ENCODE measurements around the gene PTPRT. TPM values are rescaled to one million over a fixed set of nuclear protein-coding genes. Genes with fewer than 3 reads are reported as not detected.

Gene PTPRT
- polyA plus RNA-seq, 3 donors: not detected

DNA sequence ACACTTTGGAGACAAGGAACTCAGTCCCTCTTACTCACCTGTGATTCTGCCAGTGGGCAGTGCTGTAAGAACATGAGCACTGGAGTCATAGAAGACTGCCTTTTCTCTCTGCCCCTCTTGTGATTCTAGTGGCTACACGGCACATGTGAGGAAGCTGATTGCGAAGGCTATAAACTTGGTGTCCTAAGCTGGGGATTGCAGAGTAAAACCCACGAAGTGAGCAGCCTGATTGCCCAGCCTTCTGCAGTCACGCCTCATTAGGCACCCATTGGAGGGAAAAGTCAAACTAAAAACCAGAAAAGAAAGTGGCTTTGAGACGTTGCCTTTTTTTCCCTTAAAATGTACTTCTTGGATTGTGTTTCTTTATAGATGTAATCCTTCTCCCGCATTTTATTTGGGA is 823.1 kb downstream of the PTPRT start:
- peaks cover 0 to 8% (median 1%) of the 10 kb centered on the region in 3 donors for H3K27me3 Mint-ChIP-seq (ENCODE audit: low read depth in 3 of 3)
- WGBS (ENCODE audit: insufficient coverage): 93% methylated on average over 4 of the region's 6 CpGs

GRCh38 chr20:42364446-42364845 is 825.3 kb downstream of the PTPRT start:
- Histone ChIP-seq H4K20me1 (ENCODE audit: insufficient read depth, low read length) (no peaks in the 10 kb centered on the region), H3K9me3 (replicated peaks in 1 of 2; ENCODE audit: control insufficient read depth in 1 of 2, insufficient read depth in 1 of 2, low read length in 2 of 2) (peaks cover 0 to 4% of the 10 kb centered on the region in 2 donors), H3K4me3 (replicated peaks in 1 of 3; ENCODE audit: low read depth in 2 of 3, low read length in 3 of 3) (no peak overlapping the region), H3K27me3 (ENCODE audit: control insufficient read depth in 2 of 2, insufficient read depth in 2 of 2, low read length in 2 of 2) (no peaks in the 10 kb centered on the region), H3K27ac (ENCODE audit: low read depth in 1 of 2, low read length in 2 of 2) (no peak overlapping the region), H3K36me3 (replicated peaks in 1 of 2; ENCODE audit: control insufficient read depth in 1 of 2, insufficient read depth in 2 of 2, low read length in 2 of 2) (no peaks in the 10 kb centered on the region), H3K79me2 (ENCODE audit: insufficient read depth, low read length) (no peaks in the 10 kb centered on the region), H3K4me1 (ENCODE audit: control insufficient read depth in 1 of 2, insufficient read depth in 2 of 2, low read length in 2 of 2) (no peaks in the 10 kb centered on the region), H3K9ac (ENCODE audit: insufficient read depth, low read length, poor library complexity, severe bottlenecking) (no peak overlapping the region), H3K4me2 (replicated peaks; ENCODE audit: extremely low read depth, low read length, poor library complexity, severe bottlenecking) (no peak overlapping the region), H2AFZ (ENCODE audit: insufficient read depth, low read depth, low read length, poor library complexity, severe bottlenecking) (no peak overlapping the region)
- TF ChIP-seq, protein P1, sequence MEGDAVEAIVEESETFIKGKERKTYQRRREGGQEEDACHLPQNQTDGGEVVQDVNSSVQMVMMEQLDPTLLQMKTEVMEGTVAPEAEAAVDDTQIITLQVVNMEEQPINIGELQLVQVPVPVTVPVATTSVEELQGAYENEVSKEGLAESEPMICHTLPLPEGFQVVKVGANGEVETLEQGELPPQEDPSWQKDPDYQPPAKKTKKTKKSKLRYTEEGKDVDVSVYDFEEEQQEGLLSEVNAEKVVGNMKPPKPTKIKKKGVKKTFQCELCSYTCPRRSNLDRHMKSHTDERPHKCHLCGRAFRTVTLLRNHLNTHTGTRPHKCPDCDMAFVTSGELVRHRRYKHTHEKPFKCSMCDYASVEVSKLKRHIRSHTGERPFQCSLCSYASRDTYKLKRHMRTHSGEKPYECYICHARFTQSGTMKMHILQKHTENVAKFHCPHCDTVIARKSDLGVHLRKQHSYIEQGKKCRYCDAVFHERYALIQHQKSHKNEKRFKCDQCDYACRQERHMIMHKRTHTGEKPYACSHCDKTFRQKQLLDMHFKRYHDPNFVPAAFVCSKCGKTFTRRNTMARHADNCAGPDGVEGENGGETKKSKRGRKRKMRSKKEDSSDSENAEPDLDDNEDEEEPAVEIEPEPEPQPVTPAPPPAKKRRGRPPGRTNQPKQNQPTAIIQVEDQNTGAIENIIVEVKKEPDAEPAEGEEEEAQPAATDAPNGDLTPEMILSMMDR (IDR thresholded peaks at IDR 0.05): no peak
- H3K9me3 Mint-ChIP-seq: peaks cover 0 to 16% (median 5%) of the 10 kb centered on the region in 7 donors
- H3K27ac Mint-ChIP-seq: no peak overlapping the region
- no peak overlapping the region for H3K4me3 Mint-ChIP-seq
- H3K36me3 Mint-ChIP-seq: no peaks in the 10 kb centered on the region
- WGBS (ENCODE audit: insufficient coverage): no CpG with 5 or more reads among the region's 2 CpGs
- intact Hi-C loops (cut with micrococcal nuclease): no loop called here
- no peaks in the 10 kb centered on the region for H3K4me1 Mint-ChIP-seq
- H3K27me3 Mint-ChIP-seq (ENCODE audit: low read depth in 3 of 3): peaks cover 0 to 7% (median under 1%) of the 10 kb centered on the region in 3 donors
- no peak for DNase-seq

More for the DNA sequence above, 823.1 kb downstream of the PTPRT start:
- Histone ChIP-seq H3K36me3 (replicated peaks in 1 of 2; ENCODE audit: control insufficient read depth in 1 of 2, insufficient read depth in 2 of 2, low read length in 2 of 2) (no peaks in the 10 kb centered on the region), H3K79me2 (ENCODE audit: insufficient read depth, low read length) (no peaks in the 10 kb centered on the region), H4K20me1 (ENCODE audit: insufficient read depth, low read length) (no peaks in the 10 kb centered on the region), H2AFZ (ENCODE audit: insufficient read depth, low read depth, low read length, poor library complexity, severe bottlenecking) (no peak overlapping the region), H3K4me3 (replicated peaks in 1 of 3; ENCODE audit: low read depth in 2 of 3, low read length in 3 of 3) (no peak overlapping the region), H3K4me2 (replicated peaks; ENCODE audit: extremely low read depth, low read length, poor library complexity, severe bottlenecking) (no peak overlapping the region), H3K9ac (ENCODE audit: insufficient read depth, low read length, poor library complexity, severe bottlenecking) (no peak overlapping the region), H3K27ac (ENCODE audit: low read depth in 1 of 2, low read length in 2 of 2) (no peak overlapping the region), H3K9me3 (replicated peaks in 1 of 2; ENCODE audit: control insufficient read depth in 1 of 2, insufficient read depth in 1 of 2, low read length in 2 of 2) (peaks cover 0 to 4% of the 10 kb centered on the region in 2 donors), H3K4me1 (ENCODE audit: control insufficient read depth in 1 of 2, insufficient read depth in 2 of 2, low read length in 2 of 2) (no peaks in the 10 kb centered on the region), H3K27me3 (ENCODE audit: control insufficient read depth in 2 of 2, insufficient read depth in 2 of 2, low read length in 2 of 2) (no peaks in the 10 kb centered on the region)
- Mint-ChIP-seq H3K4me3 (no peak overlapping the region), H3K9me3 (peaks cover 0 to 13% (median 5%) of the 10 kb centered on the region in 7 donors), H3K27ac (no peak overlapping the region), H3K4me1 (no peaks in the 10 kb centered on the region), H3K36me3 (no peaks in the 10 kb centered on the region)
- intact Hi-C loops (cut with micrococcal nuclease): no loop called here
- TF ChIP-seq, protein P1 (IDR thresholded peaks at IDR 0.05): no peak
- no peak for DNase-seq

Measured in CD14-positive monocyte (primary cell).